ENCODE measurements around the gene PDE11A. TPM values are rescaled to one million over a fixed set of nuclear protein-coding genes. Genes with fewer than 3 reads are reported as not detected.

The PDE11A gene
- total RNA-seq, 2 donors from 2014 or later, result 1.5 to 1.9 TPM

DNA sequence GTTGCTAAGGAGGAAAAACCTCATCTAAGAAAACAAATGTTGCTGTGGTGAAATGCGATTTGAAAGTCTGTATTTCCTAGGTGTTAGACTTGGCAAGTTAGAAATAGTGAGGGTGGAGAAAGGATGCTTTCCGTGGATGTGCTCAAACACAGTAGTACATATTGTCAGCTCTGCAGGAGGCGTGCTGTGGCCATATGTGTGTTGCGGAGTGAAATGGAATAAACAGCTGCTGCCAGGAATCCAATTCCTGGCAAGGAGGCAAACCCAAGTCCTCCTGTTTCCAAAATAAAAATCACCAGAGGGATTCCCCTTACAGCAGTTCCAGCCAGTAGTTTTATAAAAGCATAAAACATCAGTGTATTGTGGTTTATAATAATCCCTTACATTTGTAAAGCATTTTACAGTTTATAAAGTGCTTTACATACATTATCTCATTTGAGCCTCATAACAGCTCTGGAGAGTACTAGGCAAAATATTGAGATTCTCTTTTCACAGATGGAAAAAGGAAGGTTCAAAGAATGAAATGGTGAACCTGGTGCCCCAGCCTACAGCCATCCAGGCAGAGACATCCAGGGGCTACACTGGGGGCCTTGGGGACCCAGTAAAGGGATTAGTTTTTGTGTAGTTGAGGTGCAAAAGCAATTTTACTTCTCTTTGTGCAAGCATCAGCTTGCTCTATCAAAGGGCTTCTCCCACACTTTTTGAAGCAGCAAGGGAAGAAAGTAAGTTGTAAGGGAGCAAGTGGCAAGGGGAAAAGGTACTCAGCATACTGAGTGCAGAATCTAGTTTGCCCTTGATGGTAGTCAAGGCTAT, 474.0 kb downstream of the PDE11A start:
- TF ChIP-seq, protein P1, sequence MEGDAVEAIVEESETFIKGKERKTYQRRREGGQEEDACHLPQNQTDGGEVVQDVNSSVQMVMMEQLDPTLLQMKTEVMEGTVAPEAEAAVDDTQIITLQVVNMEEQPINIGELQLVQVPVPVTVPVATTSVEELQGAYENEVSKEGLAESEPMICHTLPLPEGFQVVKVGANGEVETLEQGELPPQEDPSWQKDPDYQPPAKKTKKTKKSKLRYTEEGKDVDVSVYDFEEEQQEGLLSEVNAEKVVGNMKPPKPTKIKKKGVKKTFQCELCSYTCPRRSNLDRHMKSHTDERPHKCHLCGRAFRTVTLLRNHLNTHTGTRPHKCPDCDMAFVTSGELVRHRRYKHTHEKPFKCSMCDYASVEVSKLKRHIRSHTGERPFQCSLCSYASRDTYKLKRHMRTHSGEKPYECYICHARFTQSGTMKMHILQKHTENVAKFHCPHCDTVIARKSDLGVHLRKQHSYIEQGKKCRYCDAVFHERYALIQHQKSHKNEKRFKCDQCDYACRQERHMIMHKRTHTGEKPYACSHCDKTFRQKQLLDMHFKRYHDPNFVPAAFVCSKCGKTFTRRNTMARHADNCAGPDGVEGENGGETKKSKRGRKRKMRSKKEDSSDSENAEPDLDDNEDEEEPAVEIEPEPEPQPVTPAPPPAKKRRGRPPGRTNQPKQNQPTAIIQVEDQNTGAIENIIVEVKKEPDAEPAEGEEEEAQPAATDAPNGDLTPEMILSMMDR (conservative IDR thresholded peaks at IDR 0.05), result no peak
- Mint-ChIP-seq H3K4me3 (no peak overlapping the region), H3K4me1 (peaks cover 14% of the 10 kb centered on the region)

DNA sequence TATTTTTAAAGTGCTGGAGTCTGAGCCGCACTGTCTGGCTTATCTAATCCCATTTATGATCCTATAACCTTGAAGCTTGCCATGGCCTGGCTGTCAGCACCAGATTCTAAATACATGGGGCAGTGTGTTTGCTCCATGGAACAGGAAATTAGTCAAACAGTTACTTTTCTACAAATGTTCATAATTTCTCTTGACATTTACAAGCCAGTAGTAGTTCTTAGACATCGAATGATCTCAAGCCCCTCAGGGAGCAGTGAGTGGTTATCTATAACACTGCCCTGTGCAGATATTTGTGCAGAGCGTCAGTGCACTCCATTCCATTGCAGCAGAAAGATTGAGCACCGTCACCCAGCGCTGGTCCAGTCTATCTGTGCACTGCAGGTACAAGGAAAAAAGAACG, 474.8 kb downstream of the PDE11A start:
- Mint-ChIP-seq H3K36me3 (ENCODE audit: low read depth) (no peaks in the 10 kb centered on the region), H3K4me1 (peaks cover 14% of the 10 kb centered on the region), H3K4me3 (no peak overlapping the region), H3K9me3 (peaks cover 11% of the 10 kb centered on the region), H3K27me3 (ENCODE audit: insufficient read depth) (no peaks in the 10 kb centered on the region), H3K27ac (no peak overlapping the region)
- H3K27ac ChIP-seq (ENCODE audit: low read depth, low read length), result no peak overlapping the region
- no peak overlapping the region for H3K9ac ChIP-seq (ENCODE audit: extremely low read depth, low read length, poor library complexity, severe bottlenecking)
- H3K4me3 ChIP-seq (ENCODE audit: low read length), result no peak overlapping the region
- peaks cover 3% of the 10 kb centered on the region for H3K4me1 ChIP-seq (ENCODE audit: control insufficient read depth, insufficient read depth, low read length)
- H3K36me3 ChIP-seq (ENCODE audit: control insufficient read depth, insufficient read depth, low read length), result no peaks in the 10 kb centered on the region
- WGBS, 2 experiments (ENCODE audit: insufficient coverage in 1 of 2, insufficient read length in 1 of 2), result 93 to 94% methylated on average over 4 to 6 of the region's 6 CpGs
- no peaks in the 10 kb centered on the region for H3K27me3 ChIP-seq (ENCODE audit: control insufficient read depth, insufficient read depth, low read length, poor library complexity, severe bottlenecking)
- no peak for DNase-seq
- peaks cover 7% of the 10 kb centered on the region for H3K9me3 ChIP-seq (ENCODE audit: control insufficient read depth, low read length)
- TF ChIP-seq, protein P1 (conservative IDR thresholded peaks at IDR 0.05), result no peak

More for the DNA sequence above, 474.0 kb downstream of the PDE11A start:
- Mint-ChIP-seq H3K36me3 (ENCODE audit: low read depth) (no peaks in the 10 kb centered on the region), H3K9me3 (peaks cover 11% of the 10 kb centered on the region), H3K27ac (no peak overlapping the region), H3K27me3 (ENCODE audit: insufficient read depth) (no peaks in the 10 kb centered on the region)
- Histone ChIP-seq H3K4me3 (ENCODE audit: low read length) (no peak overlapping the region), H3K27me3 (ENCODE audit: control insufficient read depth, insufficient read depth, low read length, poor library complexity, severe bottlenecking) (no peaks in the 10 kb centered on the region), H3K9ac (ENCODE audit: extremely low read depth, low read length, poor library complexity, severe bottlenecking) (no peak overlapping the region), H3K4me1 (ENCODE audit: control insufficient read depth, insufficient read depth, low read length) (peaks cover 3% of the 10 kb centered on the region), H3K36me3 (ENCODE audit: control insufficient read depth, insufficient read depth, low read length) (no peaks in the 10 kb centered on the region), H3K27ac (ENCODE audit: low read depth, low read length) (peak overlapping the region; percentile 26), H3K9me3 (ENCODE audit: control insufficient read depth, low read length) (peaks cover 7% of the 10 kb centered on the region)
- 84 to 100% methylated on average over 2 to 4 of the region's 4 CpGs for WGBS, 2 experiments (ENCODE audit: insufficient coverage in 1 of 2, insufficient read length in 1 of 2)
- DNase-seq, result peak; percentile 39

DNA sequence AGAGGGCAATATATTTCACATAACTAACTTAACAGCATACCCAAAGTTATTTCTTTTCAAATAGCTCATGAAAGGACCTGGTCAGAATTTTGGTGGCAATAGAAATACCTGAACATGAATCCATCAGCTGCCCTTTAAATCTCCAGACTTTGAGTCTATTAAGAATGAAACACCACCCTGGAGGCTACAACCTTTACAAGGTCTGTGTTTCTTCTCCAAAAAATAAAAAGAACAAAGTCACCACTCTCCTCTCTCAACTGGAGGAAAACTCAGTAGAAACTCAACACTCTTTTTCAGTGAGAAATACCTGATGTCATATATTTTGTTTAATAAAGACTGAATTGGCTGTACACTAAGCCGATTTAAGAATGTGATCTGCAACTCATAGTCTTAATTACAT, 475.7 kb downstream of the PDE11A start:
- no peak overlapping the region for H3K4me3 Mint-ChIP-seq
- H3K36me3 ChIP-seq (ENCODE audit: control insufficient read depth, insufficient read depth, low read length), result no peaks in the 10 kb centered on the region
- TF ChIP-seq, protein P1 (conservative IDR thresholded peaks at IDR 0.05), result no peak
- peaks cover 11% of the 10 kb centered on the region for H3K9me3 Mint-ChIP-seq
- H3K4me1 ChIP-seq (ENCODE audit: control insufficient read depth, insufficient read depth, low read length), result peaks cover 3% of the 10 kb centered on the region
- WGBS, 2 experiments (ENCODE audit: insufficient coverage in 1 of 2, insufficient read length in 1 of 2), result 89 to 100% methylated on average over 1 of the region's 1 CpG
- no peak overlapping the region for H3K9ac ChIP-seq (ENCODE audit: extremely low read depth, low read length, poor library complexity, severe bottlenecking)
- H3K9me3 ChIP-seq (ENCODE audit: control insufficient read depth, low read length), result peaks cover 7% of the 10 kb centered on the region
- no peak for DNase-seq
- no peak overlapping the region for H3K27ac Mint-ChIP-seq
- H3K27ac ChIP-seq (ENCODE audit: low read depth, low read length), result no peak overlapping the region
- no peaks in the 10 kb centered on the region for H3K36me3 Mint-ChIP-seq (ENCODE audit: low read depth)
- H3K4me3 ChIP-seq (ENCODE audit: low read length), result no peak overlapping the region
- no peaks in the 10 kb centered on the region for H3K27me3 ChIP-seq (ENCODE audit: control insufficient read depth, insufficient read depth, low read length, poor library complexity, severe bottlenecking)
- H3K4me1 Mint-ChIP-seq, result peaks cover 14% of the 10 kb centered on the region
- H3K27me3 Mint-ChIP-seq (ENCODE audit: insufficient read depth), result no peaks in the 10 kb centered on the region
